GM18909 (cell line): Measurements from ENCODE around the gene PRCD.
"Not testable (repeated sequence)": the region's sequence is repeated elsewhere in the genome, so short reads cannot be mapped to it uniquely, and the experiment has no call there.

Experiments used
- ATAC-seq: cut with Tn5 transposase; IDR thresholded peaks from one replicate; pipeline ENCODE4 v1.9.1; 2021; ENCODE audit warnings: mild to moderate bottlenecking; ENCODE audit not compliant: unreplicated experiment, poor library complexity

PRCD gene

GRCh38 chr17:76524598-76525512, 15.0 kb upstream of the PRCD start:
- ATAC-seq: no peak

GRCh38 chr17:76525513-76525833, 14.4 kb upstream of the PRCD start:
- not testable (repeated sequence) for ATAC-seq

- not testable (repeated sequence) for ATAC-seq
Measured at GRCh38 chr17:76527016-76527415, 12.8 kb upstream of the PRCD start.

GRCh38 chr17:76527430-76528111, 12.3 kb upstream of the PRCD start:
- ATAC-seq: peak; percentile 54

- ATAC-seq: peak; percentile 35
Measured at GRCh38 chr17:76528156-76528527, 11.7 kb upstream of the PRCD start.

- no peak for ATAC-seq
Measured at GRCh38 chr17:76528528-76529223, 11.2 kb upstream of the PRCD start.

GRCh38 chr17:76529224-76530094, 10.4 kb upstream of the PRCD start:
- ATAC-seq: no peak

GRCh38 chr17:76530095-76530723, 9.6 kb upstream of the PRCD start:
- no peak for ATAC-seq

- no peak for ATAC-seq
Measured at GRCh38 chr17:76530811-76531485, 8.9 kb upstream of the PRCD start.

- ATAC-seq: no peak
Measured at GRCh38 chr17:76531486-76532038, 8.3 kb upstream of the PRCD start.

- ATAC-seq: no peak
Measured at GRCh38 chr17:76532072-76532651, 7.7 kb upstream of the PRCD start.

- not testable (repeated sequence) for ATAC-seq
Measured at GRCh38 chr17:76533640-76534359, 6.0 kb upstream of the PRCD start.

GRCh38 chr17:76534831-76535732, 4.8 kb upstream of the PRCD start:
- ATAC-seq: no peak

GRCh38 chr17:76535788-76536510, 3.9 kb upstream of the PRCD start:
- ATAC-seq: no peak

- no peak for ATAC-seq
Measured at GRCh38 chr17:76536511-76537287, 3.1 kb upstream of the PRCD start.

GRCh38 chr17:76537288-76537577, 2.6 kb upstream of the PRCD start:
- ATAC-seq: no peak
